Astrocyte (in vitro differentiated cells and primary cell): Measurements from ENCODE around the gene GFPT2. TPM values are rescaled to one million over a fixed set of nuclear protein-coding genes. Genes with fewer than 3 reads are reported as not detected.
A peak's percentile ranks its signal among the peaks of the same experiment; 100 is the strongest.

Experiments
- DNase-seq: peaks from one replicate; pipeline ENCODE4 v3.0.0-alpha.2; 2010; ENCODE audit warnings: low read depth
- FAIRE-seq: peaks from 2 replicates; lab custom pipeline; 2011; peaks lifted over from hg19 to GRCh38; lab: Jason Lieb, UNC
- H2AFZ ChIP-seq: 2 replicates; pipeline ENCODE4 v1.6.0; 2012; ENCODE audit warnings: low read depth, low read length, inconsistent platforms
- H3K27ac ChIP-seq: 2 replicates; pipeline ENCODE4 v1.5.1; 2011; ENCODE audit warnings: low read depth, low read length, inconsistent platforms
- H3K27me3 ChIP-seq: 2 replicates; pipeline ENCODE4 v1.6.0; 2011; ENCODE audit warnings: low read length, inconsistent platforms; ENCODE audit not compliant: insufficient read depth
- H3K36me3 ChIP-seq: 2 replicates; pipeline ENCODE4 v1.5.1; 2011; ENCODE audit warnings: low read length, inconsistent platforms; ENCODE audit not compliant: insufficient read depth
- H3K4me1 ChIP-seq: 2 replicates; pipeline ENCODE4 v1.5.1; 2011; ENCODE audit warnings: low read length, inconsistent platforms; ENCODE audit not compliant: insufficient read depth
- H3K4me2 ChIP-seq: 2 replicates; pipeline ENCODE4 v1.6.0; 2012; ENCODE audit warnings: low read length, inconsistent platforms
- H3K4me3 ChIP-seq: 2 replicates; pipeline ENCODE4 v1.5.1; 2011; ENCODE audit warnings: low read depth, mild to moderate bottlenecking, low read length, inconsistent platforms; ENCODE audit not compliant: insufficient read depth
- H3K79me2 ChIP-seq: 2 replicates; pipeline ENCODE4 v1.6.0; 2012; ENCODE audit warnings: mild to moderate bottlenecking, low read length, inconsistent platforms; ENCODE audit not compliant: insufficient read depth
- H3K9ac ChIP-seq: 2 replicates; pipeline ENCODE4 v1.6.0; 2012; ENCODE audit warnings: mild to moderate bottlenecking, low read length, inconsistent platforms
- H3K9me3 ChIP-seq: 2 replicates; pipeline ENCODE4 v1.5.1; 2012; ENCODE audit warnings: low read depth, mild to moderate bottlenecking, low read length, inconsistent platforms; ENCODE audit not compliant: insufficient read depth
- H4K20me1 ChIP-seq: 2 replicates; pipeline ENCODE4 v1.6.0; 2012; ENCODE audit warnings: low read length, inconsistent platforms; ENCODE audit not compliant: insufficient read depth
- H3K27ac Mint-ChIP-seq: one replicate; pipeline ENCODE4 v1.8.0; 2021; ENCODE audit warnings: mild to moderate bottlenecking, mixed read lengths; ENCODE audit not compliant: unreplicated experiment
- H3K27me3 Mint-ChIP-seq: one replicate; pipeline ENCODE4 v1.8.0; 2021; ENCODE audit warnings: low read depth, mixed read lengths; ENCODE audit not compliant: unreplicated experiment
- H3K36me3 Mint-ChIP-seq: one replicate; pipeline ENCODE4 v1.8.0; 2021; ENCODE audit warnings: low read depth, mixed read lengths; ENCODE audit not compliant: unreplicated experiment
- H3K4me1 Mint-ChIP-seq: one replicate; pipeline ENCODE4 v1.8.0; 2021; ENCODE audit warnings: low read depth, mixed read lengths; ENCODE audit not compliant: unreplicated experiment
- H3K4me3 Mint-ChIP-seq: one replicate; pipeline ENCODE4 v1.8.0; 2021; ENCODE audit warnings: mild to moderate bottlenecking, moderate library complexity, mixed read lengths; ENCODE audit not compliant: unreplicated experiment
- H3K9me3 Mint-ChIP-seq: one replicate; pipeline ENCODE4 v1.8.0; 2021; ENCODE audit warnings: mild to moderate bottlenecking, mixed read lengths; ENCODE audit not compliant: unreplicated experiment
- EZH2 ChIP-seq: IDR thresholded peaks from 2 replicates; pipeline ENCODE4 v1.6.1; 2012; ENCODE audit warnings: mild to moderate bottlenecking, low read length, inconsistent platforms; ENCODE audit not compliant: insufficient read depth
- total RNA-seq: library from RNA; stranded (reverse); gene quantifications from 2 replicates; pipeline ENCODE4 v1.2.1, GENCODE V29; 2021
- TF ChIP-seq, protein P1 (sequence below): IDR thresholded peaks from 2 replicates; pipeline ENCODE4 v1.5.1; 2011; ENCODE audit warnings: low read depth, mild to moderate bottlenecking, inconsistent platforms, low read length, moderate library complexity; ENCODE audit not compliant: insufficient read depth

GFPT2 gene
- total RNA-seq, 1 donor from 2014 or later: 14.6 TPM

DNA sequence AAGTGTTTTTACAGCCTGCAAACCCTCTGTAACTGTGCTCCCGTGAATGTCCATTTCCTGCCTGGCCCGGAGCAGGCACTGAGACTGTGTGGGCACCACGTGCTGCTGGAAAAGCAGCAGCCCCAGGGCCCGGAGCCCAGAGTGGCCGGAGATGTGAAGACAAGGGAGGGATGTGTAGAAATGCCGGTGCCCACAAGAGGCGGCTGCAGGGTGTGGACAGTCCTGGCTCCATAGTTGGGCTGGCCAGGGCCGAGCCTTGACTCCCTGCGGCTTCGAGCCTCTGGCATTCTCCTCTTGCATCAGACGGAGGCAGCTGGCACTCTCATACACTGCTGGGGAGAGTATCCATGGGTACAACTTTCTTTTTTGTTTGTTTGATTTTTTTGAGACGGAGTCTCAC, 13.2 kb upstream of the GFPT2 start:
- TF ChIP-seq EZH2: no peak
- TF ChIP-seq, protein P1, sequence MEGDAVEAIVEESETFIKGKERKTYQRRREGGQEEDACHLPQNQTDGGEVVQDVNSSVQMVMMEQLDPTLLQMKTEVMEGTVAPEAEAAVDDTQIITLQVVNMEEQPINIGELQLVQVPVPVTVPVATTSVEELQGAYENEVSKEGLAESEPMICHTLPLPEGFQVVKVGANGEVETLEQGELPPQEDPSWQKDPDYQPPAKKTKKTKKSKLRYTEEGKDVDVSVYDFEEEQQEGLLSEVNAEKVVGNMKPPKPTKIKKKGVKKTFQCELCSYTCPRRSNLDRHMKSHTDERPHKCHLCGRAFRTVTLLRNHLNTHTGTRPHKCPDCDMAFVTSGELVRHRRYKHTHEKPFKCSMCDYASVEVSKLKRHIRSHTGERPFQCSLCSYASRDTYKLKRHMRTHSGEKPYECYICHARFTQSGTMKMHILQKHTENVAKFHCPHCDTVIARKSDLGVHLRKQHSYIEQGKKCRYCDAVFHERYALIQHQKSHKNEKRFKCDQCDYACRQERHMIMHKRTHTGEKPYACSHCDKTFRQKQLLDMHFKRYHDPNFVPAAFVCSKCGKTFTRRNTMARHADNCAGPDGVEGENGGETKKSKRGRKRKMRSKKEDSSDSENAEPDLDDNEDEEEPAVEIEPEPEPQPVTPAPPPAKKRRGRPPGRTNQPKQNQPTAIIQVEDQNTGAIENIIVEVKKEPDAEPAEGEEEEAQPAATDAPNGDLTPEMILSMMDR: no peak
- H2AFZ ChIP-seq: peak overlapping the region; percentile 44
- H3K36me3 ChIP-seq: no peaks in the 10 kb centered on the region
- Mint-ChIP-seq H3K4me1 (no peaks in the 10 kb centered on the region), H3K36me3 (no peaks in the 10 kb centered on the region), H3K4me3 (no peak overlapping the region), H3K27ac (peak overlapping the region; percentile 2), H3K9me3 (peaks cover 5% of the 10 kb centered on the region), H3K27me3 (peaks cover 9% of the 10 kb centered on the region)
- H3K79me2 ChIP-seq: no peaks in the 10 kb centered on the region
- H3K4me2 ChIP-seq: no peak overlapping the region
- H3K27ac ChIP-seq: no peak overlapping the region
- no peaks in the 10 kb centered on the region for H4K20me1 ChIP-seq
- DNase-seq (no peak), FAIRE-seq (no peak)
- H3K4me1 ChIP-seq: no peaks in the 10 kb centered on the region
- no peaks in the 10 kb centered on the region for H3K27me3 ChIP-seq
- no peak overlapping the region for H3K9ac ChIP-seq
- H3K4me3 ChIP-seq: no peak overlapping the region
- no peaks in the 10 kb centered on the region for H3K9me3 ChIP-seq

DNA sequence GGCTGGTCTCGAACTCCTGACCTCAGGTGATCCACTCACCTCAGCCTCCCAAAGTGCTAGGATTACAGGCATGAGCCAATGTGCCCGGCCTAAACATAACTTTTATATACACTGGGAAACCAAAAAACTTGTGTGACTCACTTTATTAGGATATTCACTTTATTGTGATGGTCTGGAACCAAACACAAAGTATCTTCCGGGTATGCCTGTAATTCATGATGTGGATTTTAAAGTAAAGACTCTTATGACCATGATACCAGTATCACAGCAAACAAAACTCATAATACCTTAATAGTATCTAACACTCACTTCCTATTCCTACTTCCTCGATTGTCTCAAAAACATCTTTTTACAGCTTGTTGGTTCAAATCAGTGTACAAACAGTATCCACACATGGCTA, 12.7 kb upstream of the GFPT2 start:
- no peak for DNase-seq
- peak overlapping the region; percentile 44 for H2AFZ ChIP-seq
- no peaks in the 10 kb centered on the region for H3K36me3 ChIP-seq
- FAIRE-seq: no peak
- Mint-ChIP-seq H3K9me3 (peaks cover 5% of the 10 kb centered on the region), H3K4me1 (no peaks in the 10 kb centered on the region), H3K27ac (peak overlapping the region; percentile 2), H3K27me3 (peaks cover 6% of the 10 kb centered on the region), H3K36me3 (no peaks in the 10 kb centered on the region), H3K4me3 (no peak overlapping the region)
- no peak overlapping the region for H3K4me3 ChIP-seq
- no peak overlapping the region for H3K27ac ChIP-seq
- H3K9ac ChIP-seq: no peak overlapping the region
- TF ChIP-seq, protein P1: no peak
- no peak for TF ChIP-seq EZH2
- H3K4me2 ChIP-seq: no peak overlapping the region
- H3K4me1 ChIP-seq: no peaks in the 10 kb centered on the region
- no peaks in the 10 kb centered on the region for H3K9me3 ChIP-seq
- H3K79me2 ChIP-seq: no peaks in the 10 kb centered on the region
- H3K27me3 ChIP-seq: no peaks in the 10 kb centered on the region
- no peaks in the 10 kb centered on the region for H4K20me1 ChIP-seq

DNA sequence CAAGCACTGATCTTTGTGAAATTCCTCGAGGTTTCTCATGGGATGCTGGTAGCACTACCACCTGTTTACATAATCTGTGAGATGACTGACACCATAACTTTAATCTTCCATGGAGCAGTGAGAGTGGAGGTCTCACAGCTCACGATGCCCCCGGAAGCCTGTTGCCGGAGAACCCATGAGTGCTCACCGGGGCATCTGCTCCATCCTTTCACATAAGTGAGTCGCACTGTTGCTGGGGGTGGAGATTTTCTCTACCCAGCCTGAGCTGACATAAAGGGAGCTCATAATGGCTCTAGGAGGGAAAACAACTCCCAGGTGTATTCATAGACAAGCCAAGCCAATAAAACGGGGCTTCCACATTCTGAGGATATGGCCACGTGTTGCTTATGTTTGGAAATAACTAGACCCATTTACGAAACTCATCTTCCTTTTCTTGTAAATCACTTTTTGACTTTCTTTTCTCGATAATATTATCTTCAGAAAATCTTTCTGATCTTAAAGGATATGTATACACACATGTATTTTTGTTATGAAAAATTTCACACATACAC, 11.2 kb upstream of the GFPT2 start:
- H2AFZ ChIP-seq: no peak overlapping the region
- H3K27me3 ChIP-seq: no peaks in the 10 kb centered on the region
- no peaks in the 10 kb centered on the region for H3K4me1 ChIP-seq
- TF ChIP-seq, protein P1: no peak
- no peak for TF ChIP-seq EZH2
- H3K4me3 ChIP-seq: no peak overlapping the region
- H3K4me1 Mint-ChIP-seq: no peaks in the 10 kb centered on the region
- H3K27me3 Mint-ChIP-seq: peaks cover 6% of the 10 kb centered on the region
- no peak overlapping the region for H3K4me3 Mint-ChIP-seq
- no peaks in the 10 kb centered on the region for H3K36me3 Mint-ChIP-seq
- H3K4me2 ChIP-seq: no peak overlapping the region
- no peaks in the 10 kb centered on the region for H3K36me3 ChIP-seq
- no peak overlapping the region for H3K9ac ChIP-seq
- no peaks in the 10 kb centered on the region for H3K9me3 ChIP-seq
- DNase-seq: no peak
- FAIRE-seq: no peak
- H4K20me1 ChIP-seq: no peaks in the 10 kb centered on the region
- H3K79me2 ChIP-seq: no peaks in the 10 kb centered on the region
- no peak overlapping the region for H3K27ac ChIP-seq
- H3K27ac Mint-ChIP-seq: no peak overlapping the region
- H3K9me3 Mint-ChIP-seq: peaks cover 7% of the 10 kb centered on the region
